GM18507 (cell line): Measurements from ENCODE around the gene LPCAT4.
"Not testable (repeated sequence)": the region's sequence is repeated elsewhere in the genome, so short reads cannot be mapped to it uniquely, and the experiment has no call there.

Source experiments
- DNase-seq: peaks from one replicate; pipeline ENCODE4 v3.0.0; 2011; ENCODE audit warnings: low read depth; ENCODE audit not compliant: insufficient read length; ENCODE audit errors: extremely low spot score
- FAIRE-seq: peaks from 2 replicates; lab custom pipeline; 2011; peaks lifted over from hg19 to GRCh38; lab: Jason Lieb, UNC

The LPCAT4 gene

DNA sequence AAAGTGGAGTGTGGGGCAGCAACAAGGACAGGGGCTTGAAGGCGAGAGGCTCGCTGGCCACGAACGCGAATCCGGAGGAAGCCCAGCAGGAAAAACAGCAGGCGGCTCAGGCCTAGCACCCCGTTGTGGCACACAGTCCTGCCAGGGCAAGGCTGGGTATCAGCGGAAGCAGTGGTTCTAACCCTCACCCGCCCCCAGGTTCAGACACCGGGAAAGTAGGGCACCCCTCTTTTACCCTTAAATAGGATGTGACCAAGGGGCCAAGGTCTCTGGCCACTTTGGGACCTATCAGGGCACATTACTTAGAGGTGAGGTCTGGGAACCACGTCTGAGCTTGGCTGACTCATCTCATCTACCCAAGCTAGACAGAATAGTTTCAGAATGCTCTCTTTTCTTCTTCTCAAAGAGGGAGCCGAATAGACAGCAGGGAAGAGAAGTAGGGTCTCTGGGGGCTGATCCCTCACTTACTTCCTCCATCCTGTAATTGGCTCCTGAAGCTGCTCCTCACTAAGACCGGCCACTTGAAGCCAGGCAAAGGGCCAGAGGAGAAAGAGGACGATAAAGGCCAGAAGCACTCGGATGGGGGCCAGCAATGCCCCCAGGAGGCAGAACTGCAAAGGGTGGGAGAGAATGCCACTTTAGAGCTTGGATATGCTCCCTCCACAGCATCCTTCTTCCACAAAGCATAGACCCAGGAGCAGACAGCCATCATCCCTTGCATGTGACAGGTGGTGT is 1.7 kb downstream of the LPCAT4 start:
- FAIRE-seq (peak; percentile 41), DNase-seq (no peak)

DNA sequence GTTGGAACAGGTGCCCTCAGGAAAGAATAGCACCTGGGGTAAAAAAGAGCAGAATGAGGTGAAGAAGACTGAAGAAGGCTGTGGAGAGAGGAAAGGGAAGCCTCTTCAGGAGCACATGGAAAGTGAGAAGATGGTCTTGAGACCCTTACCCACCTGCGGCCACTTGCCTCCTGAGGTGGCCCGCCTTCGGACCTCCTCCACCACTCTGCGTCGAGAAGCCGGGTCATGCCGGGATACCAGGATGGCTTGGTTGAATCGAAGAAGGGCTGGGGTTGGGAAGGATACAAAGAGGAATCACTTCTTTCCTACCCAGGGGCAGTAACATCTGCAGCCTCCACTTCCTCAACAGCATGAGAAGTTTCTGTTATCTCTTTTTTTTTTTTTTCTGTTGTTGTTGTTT is 3.0 kb downstream of the LPCAT4 start:
- no peak for DNase-seq
- FAIRE-seq: no peak

- no peak for DNase-seq
- no peak for FAIRE-seq
These were observed 4.8 kb downstream of the LPCAT4 start for GRCh38 chr15:34362047-34362773.

DNA sequence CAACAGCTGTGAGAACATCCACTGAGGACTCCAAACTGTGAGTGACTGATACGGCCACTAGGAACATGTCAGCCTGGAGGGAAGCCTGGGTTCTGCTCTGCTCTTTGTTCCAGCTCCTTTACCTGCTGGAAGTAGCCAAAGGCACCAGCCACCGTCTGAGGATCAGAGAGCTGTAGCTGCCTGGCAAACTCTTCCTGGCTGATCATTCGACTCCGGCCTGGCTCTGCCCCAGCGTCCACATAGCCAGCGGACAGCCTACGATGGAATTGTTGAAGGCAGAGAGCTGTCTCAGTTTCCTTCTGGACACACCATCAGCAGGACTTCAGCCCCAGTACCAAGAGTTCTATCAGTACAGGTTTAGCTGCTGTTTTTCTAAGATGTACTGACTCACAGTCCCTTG is 5.7 kb downstream of the LPCAT4 start:
- no peak for FAIRE-seq
- no peak for DNase-seq

DNA sequence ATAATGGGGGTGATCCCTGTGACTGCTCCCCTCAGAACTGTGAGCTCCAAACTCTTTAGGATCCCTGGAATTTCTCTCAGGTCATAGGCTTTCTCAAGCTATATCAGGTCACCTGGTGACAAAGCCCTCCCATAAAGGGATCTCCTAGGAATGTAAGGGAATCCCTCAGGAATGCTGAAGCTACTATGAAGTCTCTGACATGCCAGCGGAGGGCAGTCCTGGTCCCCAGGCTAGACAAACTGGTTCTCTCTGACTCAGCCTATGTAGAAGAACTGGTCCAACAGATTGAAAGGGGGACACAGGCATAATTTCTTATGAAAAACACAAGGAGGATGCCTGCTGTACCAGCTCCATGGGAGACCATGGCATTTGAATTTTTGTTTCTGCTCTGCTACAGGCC is 6.7 kb downstream of the LPCAT4 start:
- no peak for DNase-seq

GRCh38 chr15:34359416-34359815 is 7.6 kb downstream of the LPCAT4 start:
- no peak for DNase-seq
- no peak for FAIRE-seq

More for the DNA sequence above, 6.7 kb downstream of the LPCAT4 start:
- no peak for FAIRE-seq

DNA sequence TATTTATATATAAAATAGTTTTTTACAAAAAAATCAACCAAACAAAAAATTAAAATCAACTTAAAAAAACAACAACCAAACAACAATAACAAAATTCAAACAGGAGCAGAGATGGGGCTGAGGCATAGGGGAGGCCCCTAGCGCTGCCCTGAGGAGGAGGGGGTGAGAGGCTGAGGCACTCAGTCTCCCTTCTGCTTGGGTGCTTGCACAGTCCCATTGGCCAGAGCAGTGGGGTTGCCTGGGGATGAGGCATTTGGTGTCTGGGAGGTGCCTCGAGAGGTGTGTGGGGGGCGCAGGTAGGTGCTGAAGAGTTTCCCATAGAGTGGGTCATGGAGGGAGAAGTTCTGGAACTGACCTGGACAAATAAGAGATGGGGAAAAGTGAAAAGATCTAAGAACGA is 8.0 kb downstream of the LPCAT4 start:
- DNase-seq: no peak
- FAIRE-seq: no peak

DNA sequence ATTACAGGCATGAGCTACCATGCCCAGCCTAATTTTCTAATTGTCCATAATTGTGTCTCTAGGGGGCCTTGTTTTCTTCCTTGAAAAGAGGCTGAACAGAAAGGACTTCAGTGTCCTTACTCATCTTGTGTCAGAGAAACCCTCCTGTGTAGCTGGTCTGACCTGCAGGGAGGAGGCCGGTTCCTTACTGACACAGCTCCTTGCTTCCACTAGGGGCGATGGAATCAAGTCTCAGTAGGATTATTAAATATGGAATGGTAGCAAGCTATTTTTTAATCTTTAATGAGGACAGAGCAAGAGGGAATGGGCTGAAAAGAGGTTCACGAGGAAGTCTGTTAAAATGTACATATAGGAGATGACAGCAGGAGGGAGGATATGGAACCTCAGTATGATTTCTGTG is 8.6 kb downstream of the LPCAT4 start:
- no peak for FAIRE-seq
- no peak for DNase-seq

- FAIRE-seq: no peak
- DNase-seq: no peak
These were observed 9.3 kb downstream of the LPCAT4 start for GRCh38 chr15:34357653-34358052.

GRCh38 chr15:34355241-34355640 is 11.8 kb downstream of the LPCAT4 start:
- DNase-seq: no peak
- no peak for FAIRE-seq

DNA sequence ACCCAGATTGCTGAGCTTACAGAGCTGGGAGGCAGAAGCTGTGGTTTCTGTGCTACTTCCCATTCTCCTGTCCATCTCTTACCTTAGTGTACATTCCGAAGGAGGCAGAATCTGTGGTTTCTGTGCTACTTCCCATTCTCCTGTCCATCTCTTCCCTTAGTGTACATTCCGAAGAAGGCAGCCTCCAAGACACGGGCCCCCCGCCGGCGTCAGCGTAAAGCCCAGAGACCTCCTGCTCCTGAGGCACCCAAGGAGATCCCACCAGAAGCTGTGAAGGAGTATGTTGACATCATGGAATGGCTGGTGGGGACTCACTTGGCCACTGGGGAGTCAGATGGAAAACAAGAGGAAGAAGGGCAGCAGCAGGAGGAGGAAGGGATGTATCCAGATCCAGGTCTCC is 12.7 kb downstream of the LPCAT4 start:
- FAIRE-seq (no peak), DNase-seq (no peak)

DNA sequence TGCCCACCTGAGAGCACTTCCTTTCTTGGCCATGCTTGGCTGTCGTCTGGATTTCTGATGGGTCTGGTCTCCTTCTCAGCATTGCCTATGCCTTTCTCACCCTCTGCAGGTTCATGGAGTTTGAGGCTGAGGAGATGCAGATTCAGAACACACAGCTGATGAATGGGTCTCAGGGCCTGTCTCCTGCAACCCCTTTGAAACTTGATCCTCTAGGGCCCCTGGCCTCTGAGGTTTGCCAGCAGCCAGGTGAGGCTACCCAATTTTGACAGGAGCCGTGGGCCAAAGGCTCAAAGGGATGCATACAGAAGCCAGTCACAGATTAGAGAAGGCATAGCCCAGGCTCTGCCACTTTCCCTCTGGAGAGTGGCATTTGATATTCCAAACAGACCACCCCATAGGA is 13.4 kb downstream of the LPCAT4 start:
- DNase-seq (no peak), FAIRE-seq (no peak)

GRCh38 chr15:34352996-34353395 is 14.0 kb downstream of the LPCAT4 start:
- not testable (repeated sequence) for FAIRE-seq, DNase-seq

GRCh38 chr15:34349769-34350168 is 17.2 kb downstream of the LPCAT4 start:
- no peak for FAIRE-seq
- no peak for DNase-seq

DNA sequence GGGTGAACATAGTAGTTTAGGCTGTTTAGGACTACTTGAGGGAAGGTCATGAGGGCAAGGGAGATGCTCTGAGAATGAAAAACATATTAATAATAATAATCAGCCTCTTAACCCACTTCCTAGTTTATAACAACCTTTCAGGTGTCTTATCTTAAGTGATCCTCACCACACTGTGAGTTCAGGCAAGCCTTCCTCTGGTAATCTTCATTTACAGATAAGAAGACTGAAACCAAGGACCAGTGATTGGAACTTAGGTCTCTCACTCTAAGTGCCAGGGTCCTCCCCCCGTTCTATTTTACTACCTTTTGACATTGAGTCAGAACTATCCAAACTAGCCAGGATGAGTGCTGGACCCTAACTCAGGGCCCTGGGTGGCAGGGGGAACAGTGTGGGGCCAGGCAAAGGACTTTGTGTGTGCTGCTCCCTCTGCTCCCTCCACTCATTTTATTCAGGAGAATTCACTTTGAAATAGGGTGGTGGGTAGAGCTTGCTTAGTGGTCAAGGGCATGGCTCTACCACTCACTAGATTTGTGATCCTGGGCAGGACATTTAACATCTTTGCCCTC is 18.2 kb downstream of the LPCAT4 start:
- FAIRE-seq: no peak
- no peak for DNase-seq

DNA sequence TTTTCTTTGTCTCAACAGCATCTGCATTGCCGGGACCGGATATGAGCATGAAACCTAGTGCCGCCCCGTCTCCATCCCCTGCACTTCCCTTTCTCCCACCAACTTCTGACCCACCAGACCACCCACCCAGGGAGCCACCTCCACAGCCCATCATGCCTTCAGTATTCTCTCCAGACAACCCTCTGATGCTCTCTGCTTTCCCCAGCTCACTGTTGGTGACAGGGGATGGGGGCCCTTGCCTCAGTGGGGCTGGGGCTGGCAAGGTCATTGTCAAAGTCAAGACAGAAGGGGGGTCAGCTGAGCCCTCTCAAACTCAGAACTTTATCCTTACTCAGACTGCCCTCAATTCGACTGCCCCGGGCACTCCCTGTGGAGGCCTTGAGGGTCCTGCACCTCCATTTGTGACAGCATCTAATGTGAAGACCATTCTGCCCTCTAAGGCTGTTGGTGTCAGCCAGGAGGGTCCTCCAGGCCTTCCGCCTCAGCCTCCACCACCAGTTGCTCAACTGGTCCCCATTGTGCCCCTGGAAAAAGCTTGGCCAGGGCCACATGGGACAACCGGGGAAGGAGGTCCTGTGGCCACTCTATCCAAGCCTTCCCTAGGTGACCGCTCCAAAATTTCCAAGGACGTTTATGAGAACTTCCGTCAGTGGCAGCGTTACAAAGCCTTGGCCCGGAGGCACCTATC is 18.9 kb downstream of the LPCAT4 start:
- FAIRE-seq (no peak), DNase-seq (no peak)

GRCh38 chr15:34342737-34343575 is 24.0 kb downstream of the LPCAT4 start, which contains the start of the genes NOP10 and NUTM1:
Gene NOP10 (minus strand): TSS chr15:34343136. CDS start chr15:34343073, 63 bp downstream.
Gene NUTM1 (plus strand): TSS chr15:34343315. CDS start chr15:34343697, 382 bp downstream.
- FAIRE-seq (peak; percentile 96), DNase-seq (peak; percentile 77)

DNA sequence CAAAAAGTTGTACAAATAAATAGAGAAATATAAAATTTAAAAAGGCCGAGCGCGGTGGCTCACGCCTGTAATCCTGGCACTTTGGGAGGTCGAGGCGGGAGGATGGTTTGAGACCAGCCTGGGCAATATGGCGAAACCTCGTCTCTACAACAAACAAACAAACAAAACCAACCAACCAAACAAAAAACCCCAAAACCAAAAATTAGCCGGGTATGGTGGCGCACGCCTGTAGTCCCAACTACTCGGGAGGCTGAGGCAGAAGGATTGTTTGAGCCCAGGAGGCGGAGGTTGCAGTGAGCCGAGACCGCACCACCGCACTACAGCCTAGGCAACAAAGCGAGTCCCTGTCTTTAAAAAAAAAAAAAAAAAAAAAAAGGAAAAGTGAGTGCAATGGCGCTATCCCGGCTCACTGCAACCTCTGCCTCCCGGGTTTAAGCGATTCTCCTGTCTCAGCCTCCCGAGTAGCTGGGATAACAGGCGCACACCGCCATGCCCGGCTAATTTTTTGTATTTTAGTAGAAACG is 24.7 kb downstream of the LPCAT4 start:
- not testable (repeated sequence) for FAIRE-seq

More for the DNA sequence above, 24.7 kb downstream of the LPCAT4 start:
- not testable (repeated sequence) for DNase-seq
